SK-N-SH (cell line): Measurements from ENCODE around the gene CISD2.

Experiments used
- CTCF ChIP-seq: fragments of 200-600 bp; sonication (generic); IDR thresholded peaks from 2 replicates; pipeline ENCODE4 v1.6.1; 2017; ENCODE audit warnings: antibody characterized with exemption, mild to moderate bottlenecking, moderate library complexity
- EP300 ChIP-seq, 2 experiments: IDR thresholded peaks; 2 replicates each; pipeline versions ENCODE4 v1.4.0 to v1.6.1; 2012; ENCODE audit warnings: borderline replicate concordance in 1 of 2, low read depth in 1 of 2, low read length in 1 of 2
- EZH2phosphoT487 ChIP-seq: fragments of 200-600 bp; sonication (generic); IDR thresholded peaks from 2 replicates; pipeline ENCODE4 v1.6.1; 2017; ENCODE audit warnings: low read depth, mixed run types, mild to moderate bottlenecking, antibody characterized with exemption, moderate library complexity, borderline replicate concordance
- GABPA ChIP-seq: IDR thresholded peaks from 2 replicates; pipeline ENCODE4 v1.4.0; 2012; ENCODE audit warnings: low read depth, mild to moderate bottlenecking
- GATA2 ChIP-seq: sonication (generic); formaldehyde crosslinking; IDR thresholded peaks from 2 replicates; pipeline ENCODE4 v1.5.0; 2020; ENCODE audit warnings: mild to moderate bottlenecking, missing genetic modification reagents
- MEF2A ChIP-seq: IDR thresholded peaks from 2 replicates; pipeline ENCODE4 v1.4.0; 2012; ENCODE audit warnings: low read depth, borderline replicate concordance
- NRF1 ChIP-seq: IDR thresholded peaks from 2 replicates; pipeline ENCODE4 v1.6.1; 2012; ENCODE audit warnings: low read depth, mild to moderate bottlenecking, low read length
- RAD21 ChIP-seq: IDR thresholded peaks from 2 replicates; pipeline ENCODE4 v1.6.1; 2012; ENCODE audit warnings: mild to moderate bottlenecking, low read length
- RCOR1 ChIP-seq: fragments of 150-350 bp; IDR thresholded peaks from 2 replicates; pipeline ENCODE4 v1.6.1; 2017; ENCODE audit warnings: antibody characterized with exemption, low read length
- SMC3 ChIP-seq: IDR thresholded peaks from 2 replicates; pipeline ENCODE4 v1.6.1; 2012; ENCODE audit warnings: low read depth, low read length, improper control_type of control experiment
- USF2 ChIP-seq: fragments of 150-350 bp; IDR thresholded peaks from 2 replicates; pipeline ENCODE4 v1.6.1; 2017; ENCODE audit warnings: antibody characterized with exemption, low read length, low read depth, borderline replicate concordance

- TF ChIP-seq CTCF = no peak
- no peak for TF ChIP-seq GATA2 (CRISPR knock-in tag)
- no peak for TF ChIP-seq NRF1
- TF ChIP-seq RAD21 = no peak
- no peak for TF ChIP-seq RCOR1
- TF ChIP-seq SMC3 = no peak
- no peak for TF ChIP-seq USF2
- no peak for TF ChIP-seq EP300 (IDR thresholded peaks at IDR 0.05; ENCODE audit: borderline replicate concordance in 1 of 2, low read depth in 1 of 2, low read length in 1 of 2)
- TF ChIP-seq GABPA = no peak
- TF ChIP-seq EZH2phosphoT487 = no peak
- TF ChIP-seq MEF2A = no peak
Measured at GRCh38 chr4:102869569-102870197, 891 bp downstream of the CISD2 start.
